ENCODE measurements around the gene DPEP2. TPM values are rescaled to one million over a fixed set of nuclear protein-coding genes. Genes with fewer than 3 reads are reported as not detected.

DPEP2 gene
- total and polyA plus RNA-seq, 2 of the 13 experiments (the other 11 are each of a cell fraction or from before 2014, with no cell fraction given) = 0.18 TPM; not detected in 1

DNA sequence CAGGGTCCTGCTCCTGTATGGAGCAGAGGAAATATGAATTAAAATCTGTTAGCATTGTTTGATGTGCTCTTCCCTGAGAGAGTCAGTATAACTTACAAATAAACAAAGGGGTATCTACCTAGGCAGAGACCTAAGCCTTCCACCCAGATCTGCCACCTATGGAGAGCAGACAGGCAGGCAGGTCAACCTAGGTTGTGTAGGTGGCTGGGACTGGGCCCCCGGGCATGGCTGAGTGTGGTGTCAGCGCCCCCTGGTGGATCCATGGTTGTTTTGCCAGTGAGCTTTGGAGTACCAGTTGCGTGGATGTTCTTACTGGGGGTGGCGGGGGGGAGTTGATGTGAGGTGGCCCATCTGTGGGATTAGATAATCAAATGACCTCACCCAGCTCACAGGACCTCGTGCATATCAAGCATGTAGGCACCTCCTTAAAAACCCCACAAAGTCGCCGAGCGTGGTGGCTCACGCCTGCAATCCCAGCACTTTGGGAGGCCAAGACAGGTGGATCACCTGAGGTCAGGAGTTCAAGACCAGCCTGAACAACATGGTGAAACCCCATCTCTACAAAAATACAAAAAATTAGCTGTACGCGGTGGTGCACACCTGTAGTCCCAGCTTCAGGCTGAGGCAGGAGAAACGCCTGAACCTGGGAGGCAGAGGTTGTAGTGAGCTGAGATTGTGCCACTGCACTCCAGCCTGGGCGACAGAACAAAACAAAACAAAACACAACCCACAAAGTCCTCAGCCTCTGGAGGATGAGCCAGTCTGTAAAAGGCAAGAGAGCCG lies 41.4 kb upstream of the DPEP2 start (continued):
- TF ChIP-seq, protein P1, sequence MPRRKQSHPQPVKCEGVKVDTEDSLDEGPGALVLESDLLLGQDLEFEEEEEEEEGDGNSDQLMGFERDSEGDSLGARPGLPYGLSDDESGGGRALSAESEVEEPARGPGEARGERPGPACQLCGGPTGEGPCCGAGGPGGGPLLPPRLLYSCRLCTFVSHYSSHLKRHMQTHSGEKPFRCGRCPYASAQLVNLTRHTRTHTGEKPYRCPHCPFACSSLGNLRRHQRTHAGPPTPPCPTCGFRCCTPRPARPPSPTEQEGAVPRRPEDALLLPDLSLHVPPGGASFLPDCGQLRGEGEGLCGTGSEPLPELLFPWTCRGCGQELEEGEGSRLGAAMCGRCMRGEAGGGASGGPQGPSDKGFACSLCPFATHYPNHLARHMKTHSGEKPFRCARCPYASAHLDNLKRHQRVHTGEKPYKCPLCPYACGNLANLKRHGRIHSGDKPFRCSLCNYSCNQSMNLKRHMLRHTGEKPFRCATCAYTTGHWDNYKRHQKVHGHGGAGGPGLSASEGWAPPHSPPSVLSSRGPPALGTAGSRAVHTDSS (CRISPR knock-in tag; conservative IDR thresholded peaks at IDR 0.05) = no peak
- TF ChIP-seq SIX4 (CRISPR knock-in tag; IDR thresholded peaks at IDR 0.05) (no peak), ZSCAN30 (CRISPR knock-in tag; IDR thresholded peaks at IDR 0.05) (no peak), RFX5 (IDR thresholded peaks at IDR 0.05; ENCODE audit: low read depth, low read length) (no peak), HCFC1 (IDR thresholded peaks at IDR 0.05; ENCODE audit: low read depth, low read length) (no peak), RELA (CRISPR knock-in tag; IDR thresholded peaks at IDR 0.05) (no peak), ZFY (CRISPR knock-in tag; IDR thresholded peaks at IDR 0.05) (peak; percentile 45), SP4 (CRISPR knock-in tag; IDR thresholded peaks at IDR 0.05) (0 out of 2 replicates have a peak, but pooled peaks have one; percentile 7), ZNF614 (CRISPR knock-in tag; IDR thresholded peaks at IDR 0.05; ENCODE audit: borderline replicate concordance) (0 out of 2 replicates have a peak, but pooled peaks have one; percentile 52), HOXA3 (CRISPR knock-in tag; IDR thresholded peaks at IDR 0.05) (peak; percentile 43; the same call in 1 of the 2 replicates), ZNF564 (CRISPR knock-in tag; IDR thresholded peaks at IDR 0.05) (no peak), SALL2 (CRISPR knock-in tag; IDR thresholded peaks at IDR 0.05) (0 out of 2 replicates have a peak, but pooled peaks have one; percentile 44), GTF2F1 (IDR thresholded peaks at IDR 0.05; ENCODE audit: low read length) (no peak)
- TF ChIP-seq, protein P2, sequence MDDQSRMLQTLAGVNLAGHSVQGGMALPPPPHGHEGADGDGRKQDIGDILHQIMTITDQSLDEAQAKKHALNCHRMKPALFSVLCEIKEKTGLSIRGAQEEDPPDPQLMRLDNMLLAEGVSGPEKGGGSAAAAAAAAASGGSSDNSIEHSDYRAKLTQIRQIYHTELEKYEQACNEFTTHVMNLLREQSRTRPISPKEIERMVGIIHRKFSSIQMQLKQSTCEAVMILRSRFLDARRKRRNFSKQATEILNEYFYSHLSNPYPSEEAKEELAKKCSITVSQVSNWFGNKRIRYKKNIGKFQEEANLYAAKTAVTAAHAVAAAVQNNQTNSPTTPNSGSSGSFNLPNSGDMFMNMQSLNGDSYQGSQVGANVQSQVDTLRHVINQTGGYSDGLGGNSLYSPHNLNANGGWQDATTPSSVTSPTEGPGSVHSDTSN (CRISPR knock-in tag; IDR thresholded peaks at IDR 0.05; ENCODE audit: borderline replicate concordance) = no peak
- TF ChIP-seq, protein P3, sequence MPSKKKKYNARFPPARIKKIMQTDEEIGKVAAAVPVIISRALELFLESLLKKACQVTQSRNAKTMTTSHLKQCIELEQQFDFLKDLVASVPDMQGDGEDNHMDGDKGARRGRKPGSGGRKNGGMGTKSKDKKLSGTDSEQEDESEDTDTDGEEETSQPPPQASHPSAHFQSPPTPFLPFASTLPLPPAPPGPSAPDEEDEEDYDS (CRISPR knock-in tag; IDR thresholded peaks at IDR 0.05) = no peak
- TF ChIP-seq, protein P4, sequence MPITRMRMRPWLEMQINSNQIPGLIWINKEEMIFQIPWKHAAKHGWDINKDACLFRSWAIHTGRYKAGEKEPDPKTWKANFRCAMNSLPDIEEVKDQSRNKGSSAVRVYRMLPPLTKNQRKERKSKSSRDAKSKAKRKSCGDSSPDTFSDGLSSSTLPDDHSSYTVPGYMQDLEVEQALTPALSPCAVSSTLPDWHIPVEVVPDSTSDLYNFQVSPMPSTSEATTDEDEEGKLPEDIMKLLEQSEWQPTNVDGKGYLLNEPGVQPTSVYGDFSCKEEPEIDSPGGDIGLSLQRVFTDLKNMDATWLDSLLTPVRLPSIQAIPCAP (CRISPR knock-in tag; IDR thresholded peaks at IDR 0.05; ENCODE audit: low read depth) = no peak
- TF ChIP-seq, protein P5, sequence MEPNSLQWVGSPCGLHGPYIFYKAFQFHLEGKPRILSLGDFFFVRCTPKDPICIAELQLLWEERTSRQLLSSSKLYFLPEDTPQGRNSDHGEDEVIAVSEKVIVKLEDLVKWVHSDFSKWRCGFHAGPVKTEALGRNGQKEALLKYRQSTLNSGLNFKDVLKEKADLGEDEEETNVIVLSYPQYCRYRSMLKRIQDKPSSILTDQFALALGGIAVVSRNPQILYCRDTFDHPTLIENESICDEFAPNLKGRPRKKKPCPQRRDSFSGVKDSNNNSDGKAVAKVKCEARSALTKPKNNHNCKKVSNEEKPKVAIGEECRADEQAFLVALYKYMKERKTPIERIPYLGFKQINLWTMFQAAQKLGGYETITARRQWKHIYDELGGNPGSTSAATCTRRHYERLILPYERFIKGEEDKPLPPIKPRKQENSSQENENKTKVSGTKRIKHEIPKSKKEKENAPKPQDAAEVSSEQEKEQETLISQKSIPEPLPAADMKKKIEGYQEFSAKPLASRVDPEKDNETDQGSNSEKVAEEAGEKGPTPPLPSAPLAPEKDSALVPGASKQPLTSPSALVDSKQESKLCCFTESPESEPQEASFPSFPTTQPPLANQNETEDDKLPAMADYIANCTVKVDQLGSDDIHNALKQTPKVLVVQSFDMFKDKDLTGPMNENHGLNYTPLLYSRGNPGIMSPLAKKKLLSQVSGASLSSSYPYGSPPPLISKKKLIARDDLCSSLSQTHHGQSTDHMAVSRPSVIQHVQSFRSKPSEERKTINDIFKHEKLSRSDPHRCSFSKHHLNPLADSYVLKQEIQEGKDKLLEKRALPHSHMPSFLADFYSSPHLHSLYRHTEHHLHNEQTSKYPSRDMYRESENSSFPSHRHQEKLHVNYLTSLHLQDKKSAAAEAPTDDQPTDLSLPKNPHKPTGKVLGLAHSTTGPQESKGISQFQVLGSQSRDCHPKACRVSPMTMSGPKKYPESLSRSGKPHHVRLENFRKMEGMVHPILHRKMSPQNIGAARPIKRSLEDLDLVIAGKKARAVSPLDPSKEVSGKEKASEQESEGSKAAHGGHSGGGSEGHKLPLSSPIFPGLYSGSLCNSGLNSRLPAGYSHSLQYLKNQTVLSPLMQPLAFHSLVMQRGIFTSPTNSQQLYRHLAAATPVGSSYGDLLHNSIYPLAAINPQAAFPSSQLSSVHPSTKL (CRISPR knock-in tag; IDR thresholded peaks at IDR 0.05) = peak; percentile 32; the same call in 1 of the 2 replicates
- TF ChIP-seq, protein P6, sequence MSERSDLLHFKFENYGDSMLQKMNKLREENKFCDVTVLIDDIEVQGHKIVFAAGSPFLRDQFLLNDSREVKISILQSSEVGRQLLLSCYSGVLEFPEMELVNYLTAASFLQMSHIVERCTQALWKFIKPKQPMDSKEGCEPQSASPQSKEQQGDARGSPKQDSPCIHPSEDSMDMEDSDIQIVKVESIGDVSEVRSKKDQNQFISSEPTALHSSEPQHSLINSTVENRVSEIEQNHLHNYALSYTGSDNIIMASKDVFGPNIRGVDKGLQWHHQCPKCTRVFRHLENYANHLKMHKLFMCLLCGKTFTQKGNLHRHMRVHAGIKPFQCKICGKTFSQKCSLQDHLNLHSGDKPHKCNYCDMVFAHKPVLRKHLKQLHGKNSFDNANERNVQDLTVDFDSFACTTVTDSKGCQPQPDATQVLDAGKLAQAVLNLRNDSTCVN (CRISPR knock-in tag; IDR thresholded peaks at IDR 0.05; ENCODE audit: borderline replicate concordance) = no peak
- TF ChIP-seq, protein P7, sequence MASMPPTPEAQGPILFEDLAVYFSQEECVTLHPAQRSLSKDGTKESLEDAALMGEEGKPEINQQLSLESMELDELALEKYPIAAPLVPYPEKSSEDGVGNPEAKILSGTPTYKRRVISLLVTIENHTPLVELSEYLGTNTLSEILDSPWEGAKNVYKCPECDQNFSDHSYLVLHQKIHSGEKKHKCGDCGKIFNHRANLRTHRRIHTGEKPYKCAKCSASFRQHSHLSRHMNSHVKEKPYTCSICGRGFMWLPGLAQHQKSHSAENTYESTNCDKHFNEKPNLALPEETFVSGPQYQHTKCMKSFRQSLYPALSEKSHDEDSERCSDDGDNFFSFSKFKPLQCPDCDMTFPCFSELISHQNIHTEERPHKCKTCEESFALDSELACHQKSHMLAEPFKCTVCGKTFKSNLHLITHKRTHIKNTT (CRISPR knock-in tag; IDR thresholded peaks at IDR 0.05) = no peak

Measured in HepG2 (cell line).